Motor neuron (in vitro differentiated cells): ENCODE measurements around the gene INVS. TPM values are rescaled to one million over a fixed set of nuclear protein-coding genes. Genes with fewer than 3 reads are reported as not detected.
"Not testable (repeated sequence)": the region's sequence is repeated elsewhere in the genome, so short reads cannot be mapped to it uniquely, and the experiment has no call there.

Source experiments
- ATAC-seq, 8 experiments: fragments of 200-7000 bp; cut with Tn5 transposase; replicated peaks in 6 of 8; 2 replicates each; pipeline ENCODE4 v1.8.0; 2021; ENCODE audit warnings: mild to moderate bottlenecking in 8 of 8, moderate library complexity in 8 of 8
- H3K27ac ChIP-seq, 2 donors: fragments of 250-450 bp; sonication (Bioruptor Pico); 2 replicates each; pipeline ENCODE4 v1.9.0; 2021; ENCODE audit warnings: antibody characterized with exemption in 2 of 2, mild to moderate bottlenecking in 2 of 2, moderate library complexity in 1 of 2
- H3K4me1 ChIP-seq, 2 donors: fragments of 250-450 bp; sonication (Bioruptor Pico); replicated peaks in 1 of 2; 2 replicates each; pipeline ENCODE4 v1.6.1; 2021; ENCODE audit warnings: antibody characterized with exemption in 2 of 2, mild to moderate bottlenecking in 2 of 2, moderate library complexity in 1 of 2
- H3K4me3 ChIP-seq, 5 donors: fragments of 250-450 bp; sonication (Bioruptor Pico); 2 replicates each; pipeline ENCODE4 v1.9.0; 2021; ENCODE audit warnings: antibody characterized with exemption in 5 of 5, mild to moderate bottlenecking in 5 of 5, moderate library complexity in 4 of 5
- WGBS, 10 experiments: fragments of 450-650 bp; shearing (Covaris generic); methylation state at CpG; one replicate each; pipeline ENCODE4 v1.0.0; 2022; 5-methylcytosine and 5-hydroxymethylcytosine counted together
- in situ Hi-C, 9 experiments: fragments of 400-800 bp; cut with MboI; loops; one replicate each; pipeline ENCODE4 v1.15.0; 2021; ENCODE audit warnings: low sequenced_read_pairs in 9 of 9, low pct_unique_long_range_greater_than_20kb in 2 of 9; ENCODE audit not compliant: unreplicated experiment in 9 of 9
- total RNA-seq, 8 experiments: library from RNA; unstranded; fragments of 300-600 nt; gene quantifications; 2 replicates each; pipeline versions ENCODE4 v1.2.3 to v1.2.4, GENCODE V29; 2022

The INVS gene
- total RNA-seq, 8 experiments from 2014 or later = 9.5 to 23.8 (median 13.8) TPM

DNA sequence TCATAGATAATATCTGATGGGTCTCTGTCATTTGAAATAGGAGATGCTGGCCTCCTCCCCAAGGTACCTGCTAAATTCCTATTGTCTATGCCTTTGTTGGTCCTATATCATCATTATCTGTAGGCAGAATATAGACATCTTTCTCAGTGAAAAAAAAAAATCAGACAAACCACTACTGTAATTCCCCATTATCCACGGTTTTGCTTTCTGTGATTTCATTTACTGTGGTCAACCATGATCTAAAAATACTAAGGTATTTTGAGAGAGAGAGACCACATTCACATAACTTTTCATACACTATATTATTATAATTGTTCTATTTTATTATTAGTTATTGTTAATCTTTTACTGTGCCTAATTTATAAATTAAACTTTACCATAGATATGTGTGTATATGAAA, 122.5 kb downstream of the INVS start:
- WGBS, 10 experiments = 0 to 100% (median 86%) methylated on average over 1 of the region's 1 CpG; no CpG with 5 or more reads in 3 of the 10 experiments
- in situ Hi-C loops = loop anchor here in 3 of 9 experiments (25.0 kb wide), 2 partner anchors 184 to 1059 kb away; no protein-coding TSS in a partner anchor
- no peaks in the 10 kb centered on the region for H3K4me1 ChIP-seq
- no peak overlapping the region for H3K27ac ChIP-seq
- no peak overlapping the region for H3K4me3 ChIP-seq
- no peak for ATAC-seq

DNA sequence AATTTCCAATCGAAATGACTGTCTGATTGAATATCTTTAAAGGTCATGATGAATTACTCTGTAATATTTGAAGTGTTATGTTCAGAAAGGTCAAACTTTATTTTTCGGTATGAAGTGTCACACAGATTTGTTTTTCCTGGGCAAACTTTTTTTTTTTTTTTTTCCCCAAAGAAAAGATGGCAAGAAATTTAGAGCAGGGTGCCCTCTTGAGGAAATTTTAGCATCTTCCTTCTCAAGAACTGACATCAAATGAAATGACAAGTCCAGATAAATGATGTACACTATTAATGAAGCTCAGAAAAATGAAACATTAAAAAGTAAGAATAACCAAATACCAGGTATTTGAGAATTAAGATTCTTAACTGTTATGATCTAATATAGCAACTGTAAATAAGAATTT, 123.6 kb downstream of the INVS start:
- ATAC-seq = no peak
- 0 to 70% (median 45%) methylated on average over 1 to 2 of the region's 2 CpGs for WGBS, 10 experiments
- in situ Hi-C loops = loop anchor here in 3 of 9 experiments (25.0 kb wide), 2 partner anchors 185 to 1060 kb away; no protein-coding TSS in a partner anchor
- H3K4me1 ChIP-seq = no peaks in the 10 kb centered on the region
- no peak overlapping the region for H3K4me3 ChIP-seq
- H3K27ac ChIP-seq = no peak overlapping the region

DNA sequence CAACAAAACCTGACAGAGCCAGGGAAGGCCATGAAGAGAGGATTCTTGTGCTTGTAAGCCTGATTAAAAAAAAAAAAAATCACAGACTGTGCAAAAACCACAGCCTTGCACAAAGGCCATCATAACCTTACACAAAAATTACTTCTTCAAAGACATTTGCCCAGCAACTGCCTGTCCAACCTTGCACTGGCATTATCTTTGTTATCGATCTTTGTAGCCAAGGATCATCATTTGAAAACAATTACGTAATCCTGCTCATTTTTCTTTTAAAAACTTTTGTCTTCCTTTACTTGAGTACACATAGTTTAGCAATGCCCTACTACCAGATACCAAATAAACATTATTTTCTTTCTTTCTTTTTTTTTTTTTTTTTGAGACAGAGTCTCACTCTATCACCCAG, 128.6 kb downstream of the INVS start:
- no peak for ATAC-seq
- no peak overlapping the region for H3K4me3 ChIP-seq
- in situ Hi-C loops = no loop called here
- no peaks in the 10 kb centered on the region for H3K4me1 ChIP-seq
- no peak overlapping the region for H3K27ac ChIP-seq
- WGBS, 10 experiments = 76 to 100% (median 91%) methylated on average over 1 to 2 of the region's 2 CpGs

DNA sequence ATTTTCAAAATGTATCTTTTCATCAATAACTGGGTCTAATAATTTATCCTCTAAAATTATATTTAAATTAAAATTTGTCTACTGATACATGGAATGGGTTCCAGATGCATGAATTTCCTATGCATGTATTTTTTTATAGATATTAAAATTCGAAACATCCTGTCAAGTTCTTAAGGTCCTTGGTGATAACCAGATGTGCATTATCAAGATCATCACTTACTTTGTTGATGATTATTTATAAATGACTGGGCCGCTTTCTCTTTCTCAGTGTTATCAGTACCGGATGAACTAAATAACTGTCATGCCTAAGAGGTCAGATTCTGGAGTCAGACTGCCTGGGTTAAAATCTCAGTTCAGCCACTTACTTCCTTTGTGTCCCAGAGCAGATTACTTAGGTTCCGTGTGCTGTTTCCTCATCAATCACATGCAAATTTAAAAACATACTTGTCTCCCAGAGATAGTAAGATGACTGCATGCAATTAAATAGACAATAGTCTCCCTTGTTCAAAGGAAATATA, 129.4 kb downstream of the INVS start:
- in situ Hi-C loops = no loop called here
- no peak for ATAC-seq
- Histone ChIP-seq H3K4me3 (no peak overlapping the region), H3K27ac (no peak overlapping the region), H3K4me1 (no peaks in the 10 kb centered on the region)
- WGBS, 10 experiments = 17 to 100% (median 76%) methylated on average over 1 to 4 of the region's 4 CpGs

DNA sequence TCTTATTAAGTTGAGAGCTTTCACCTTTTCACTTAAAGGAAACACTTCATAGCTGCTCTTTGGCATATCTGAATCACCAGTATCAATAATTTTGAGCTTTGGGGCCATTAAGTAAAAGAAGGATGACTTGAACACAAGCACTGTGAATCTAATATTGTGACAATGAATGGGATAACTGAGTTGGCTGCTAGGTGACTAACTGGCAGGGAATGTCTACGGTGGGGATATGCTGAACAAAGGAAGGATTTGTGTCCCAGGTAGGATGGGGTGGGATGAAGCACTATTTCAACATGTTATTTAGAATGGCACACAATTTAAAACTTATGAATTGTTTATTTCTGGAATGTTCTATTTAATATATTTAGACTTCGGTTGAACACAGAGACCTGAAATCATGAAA, 130.1 kb downstream of the INVS start:
- no peak overlapping the region for H3K4me3 ChIP-seq
- WGBS, 10 experiments = 80 to 100% (median 97%) methylated on average over 2 of the region's 2 CpGs; no CpG with 5 or more reads in 2 of the 10 experiments
- H3K4me1 ChIP-seq = no peaks in the 10 kb centered on the region
- in situ Hi-C loops = no loop called here
- ATAC-seq = no peak
- H3K27ac ChIP-seq = no peak overlapping the region

DNA sequence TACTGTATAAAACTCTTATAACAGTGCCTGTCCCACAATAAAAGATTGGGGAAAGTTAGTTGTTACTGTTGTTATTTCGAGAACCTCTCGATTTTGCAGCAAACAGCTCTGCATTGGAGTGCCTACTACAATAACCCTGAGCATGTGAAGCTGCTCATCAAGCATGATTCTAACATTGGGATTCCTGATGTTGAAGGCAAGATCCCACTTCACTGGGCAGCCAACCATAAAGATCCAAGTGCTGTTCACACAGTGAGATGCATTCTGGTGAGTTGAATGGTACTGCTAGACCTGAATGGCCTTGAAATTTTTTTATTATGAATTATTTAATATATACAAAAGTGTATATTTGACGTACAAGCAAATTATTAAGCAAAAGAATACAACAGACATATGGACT, 130.5 kb downstream of the INVS start:
- in situ Hi-C loops = no loop called here
- ATAC-seq = no peak
- 80 to 100% (median 94%) methylated on average over 1 to 3 of the region's 3 CpGs for WGBS, 10 experiments
- Histone ChIP-seq H3K4me1 (no peaks in the 10 kb centered on the region), H3K4me3 (no peak overlapping the region), H3K27ac (no peak overlapping the region)

DNA sequence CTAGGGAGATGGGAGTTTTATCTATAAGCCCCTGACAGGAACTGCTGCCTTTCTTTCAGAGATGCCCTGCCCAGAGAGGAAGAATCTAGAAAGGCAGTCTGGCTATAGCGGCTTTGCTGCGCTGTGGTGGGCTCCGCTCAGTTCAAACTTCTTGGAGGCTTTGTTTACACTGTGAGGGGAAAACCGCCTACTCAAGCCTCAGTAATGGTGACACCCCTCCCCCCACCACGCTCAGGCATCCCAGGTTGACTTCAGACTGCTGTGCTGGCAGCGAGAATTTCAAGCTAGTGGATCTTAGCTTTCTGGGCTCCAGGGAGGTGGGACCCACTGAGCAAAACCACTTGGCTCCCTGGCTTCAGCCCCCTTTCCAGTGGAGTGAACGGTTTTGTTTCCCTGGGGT, 137.9 kb downstream of the INVS start:
- H3K27ac ChIP-seq, in situ Hi-C loops, H3K4me1 ChIP-seq, H3K4me3 ChIP-seq, ATAC-seq: not testable (repeated sequence)
- WGBS, 10 experiments = 60 to 100% (median 100%) methylated on average over 1 to 5 of the region's 7 CpGs; no CpG with 5 or more reads in 3 of the 10 experiments

DNA sequence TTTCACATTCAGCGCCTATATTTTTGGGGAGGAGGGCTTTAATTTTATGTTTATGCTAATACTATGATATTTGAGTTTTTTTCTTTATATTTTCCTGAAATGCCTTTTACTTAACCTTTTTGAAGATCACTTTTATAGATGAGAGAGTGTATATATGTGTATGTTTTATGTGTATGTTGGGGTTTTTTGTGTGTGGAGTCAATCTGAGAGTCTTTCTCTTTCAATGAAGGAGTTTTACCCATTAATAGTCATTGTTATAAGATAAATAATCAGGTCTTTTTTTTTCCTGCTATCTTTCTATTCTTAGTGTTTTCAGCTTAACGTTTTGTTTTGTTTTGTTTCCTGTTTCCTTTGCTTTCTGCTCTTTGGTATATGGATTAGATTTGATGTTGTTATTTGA, 141.5 kb downstream of the INVS start:
- ATAC-seq = no peak
- no peaks in the 10 kb centered on the region for H3K4me1 ChIP-seq
- WGBS, 10 experiments = 82 to 100% (median 91%) methylated on average over 1 to 2 of the region's 2 CpGs
- H3K4me3 ChIP-seq = no peak overlapping the region
- in situ Hi-C loops = no loop called here
- H3K27ac ChIP-seq = no peak overlapping the region

DNA sequence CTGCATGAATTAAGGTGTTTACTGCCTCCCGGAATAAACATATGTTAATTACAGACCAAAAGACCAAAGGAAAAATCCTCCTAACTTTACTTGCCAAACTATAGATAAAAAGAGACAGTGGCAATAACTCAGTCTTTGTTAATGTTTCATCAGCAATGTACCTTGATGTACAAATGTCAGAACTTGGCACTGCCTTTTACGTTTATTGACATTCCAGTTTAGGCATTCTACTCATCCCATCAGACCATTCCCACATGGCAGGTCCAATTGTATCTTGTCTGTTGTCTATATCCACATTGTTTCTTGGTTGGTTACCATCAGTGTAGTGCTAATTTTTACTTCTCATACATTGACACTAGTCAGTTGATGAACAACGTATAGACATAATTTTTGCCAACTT, 168.2 kb downstream of the INVS start:
- Histone ChIP-seq H3K4me1 (no peaks in the 10 kb centered on the region), H3K27ac (no peak overlapping the region), H3K4me3 (no peak overlapping the region)
- ATAC-seq = no peak
- in situ Hi-C loops = no loop called here
- WGBS, 10 experiments = 83 to 100% (median 93%) methylated on average over 1 to 3 of the region's 3 CpGs; no CpG with 5 or more reads in 1 of the 10 experiments

DNA sequence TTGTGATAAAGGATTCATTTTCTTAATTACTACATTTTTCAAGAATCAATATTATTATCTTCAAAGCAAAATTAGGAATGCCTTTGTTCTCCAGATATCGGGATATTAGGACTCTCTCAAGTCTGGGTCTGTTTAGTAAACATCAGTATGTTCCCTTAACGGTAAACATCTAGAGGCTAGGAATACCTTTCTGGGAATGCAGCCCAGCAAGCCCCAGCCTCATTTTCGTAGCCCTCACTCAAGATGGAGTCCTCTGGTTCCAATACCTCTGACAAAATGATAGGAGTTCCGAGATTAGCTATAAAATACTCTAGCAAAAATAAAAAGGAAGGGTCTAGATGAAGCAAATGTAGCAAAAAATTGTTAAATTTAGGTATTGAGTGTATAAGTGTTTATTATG, 169.2 kb downstream of the INVS start:
- ATAC-seq = no peak

DNA sequence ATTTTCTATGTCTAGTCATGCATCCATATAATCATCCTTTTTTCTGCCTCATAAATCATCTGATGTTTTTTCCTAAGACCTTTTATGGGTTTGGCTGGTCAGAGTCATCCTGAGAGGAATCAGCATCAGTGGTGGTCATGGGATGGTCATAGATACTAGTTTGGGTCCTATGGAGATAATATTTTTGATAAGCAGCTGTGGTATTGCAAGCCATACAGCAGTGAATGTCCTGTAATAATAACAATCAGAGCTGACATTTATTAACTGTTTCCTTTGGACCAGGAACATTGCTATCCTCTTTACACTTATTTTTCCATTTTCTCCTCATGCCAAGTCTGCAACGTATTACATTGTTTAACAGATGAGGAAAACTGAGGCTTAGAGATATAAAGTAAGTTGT, 170.6 kb downstream of the INVS start:
- Histone ChIP-seq H3K4me1 (no peaks in the 10 kb centered on the region), H3K4me3 (no peak overlapping the region), H3K27ac (no peak overlapping the region)
- in situ Hi-C loops = no loop called here
- ATAC-seq = no peak
- 83 to 100% (median 90%) methylated on average over 1 of the region's 1 CpG; no CpG with 5 or more reads in 1 of the 10 experiments for WGBS, 10 experiments

More for the DNA sequence above, 169.2 kb downstream of the INVS start:
- in situ Hi-C loops = no loop called here
- no peaks in the 10 kb centered on the region for H3K4me1 ChIP-seq
- no peak overlapping the region for H3K4me3 ChIP-seq
- WGBS, 10 experiments = 80 to 100% (median 96%) methylated on average over 1 to 4 of the region's 4 CpGs; no CpG with 5 or more reads in 1 of the 10 experiments
- no peak overlapping the region for H3K27ac ChIP-seq

DNA sequence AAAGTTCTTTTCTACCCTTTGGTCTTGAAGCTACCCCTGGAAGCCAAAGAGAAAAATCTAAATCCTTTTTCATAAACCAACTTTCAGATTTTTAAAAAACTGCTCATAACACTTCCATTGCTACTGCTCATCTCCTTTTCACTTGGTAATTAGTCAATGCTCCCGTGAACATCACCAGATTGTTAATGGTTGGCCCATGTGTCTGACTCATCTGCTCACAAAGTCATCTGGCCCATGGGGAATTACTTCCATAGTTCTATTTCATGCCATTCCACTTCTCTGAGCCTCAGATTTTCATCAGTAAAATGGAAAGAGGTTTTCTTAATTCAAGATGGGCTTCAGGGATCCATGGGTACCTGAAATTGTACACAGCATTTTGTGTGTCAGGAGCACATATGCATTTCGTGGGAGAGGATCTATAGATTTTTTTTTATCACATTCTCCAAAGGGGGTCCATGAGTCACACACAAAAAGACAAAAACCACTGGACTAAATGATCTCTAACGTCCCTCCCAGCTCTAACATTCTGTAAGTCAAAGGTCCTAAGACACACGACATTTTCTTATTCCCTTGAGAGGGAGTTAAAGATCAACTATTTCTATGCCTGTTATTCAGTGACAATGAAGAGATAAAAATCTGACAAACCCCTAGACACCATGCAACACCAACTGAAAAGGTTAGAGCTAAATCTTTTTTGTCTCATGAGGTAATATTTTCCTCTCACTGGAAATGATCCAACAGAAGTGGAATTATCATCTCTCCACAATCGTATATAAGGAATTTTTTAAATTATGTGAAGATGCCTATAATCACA, 178.3 kb downstream of the INVS start:
- peak in 6 of 8 experiments; percentile 37 to 65 (median 47) for ATAC-seq
- WGBS, 10 experiments = 22 to 60% (median 43%) methylated on average over 1 to 5 of the region's 5 CpGs; no CpG with 5 or more reads in 3 of the 10 experiments
- no peak overlapping the region for H3K4me3 ChIP-seq
- no peaks in the 10 kb centered on the region for H3K4me1 ChIP-seq
- in situ Hi-C loops = no loop called here
- H3K27ac ChIP-seq = no peak overlapping the region

DNA sequence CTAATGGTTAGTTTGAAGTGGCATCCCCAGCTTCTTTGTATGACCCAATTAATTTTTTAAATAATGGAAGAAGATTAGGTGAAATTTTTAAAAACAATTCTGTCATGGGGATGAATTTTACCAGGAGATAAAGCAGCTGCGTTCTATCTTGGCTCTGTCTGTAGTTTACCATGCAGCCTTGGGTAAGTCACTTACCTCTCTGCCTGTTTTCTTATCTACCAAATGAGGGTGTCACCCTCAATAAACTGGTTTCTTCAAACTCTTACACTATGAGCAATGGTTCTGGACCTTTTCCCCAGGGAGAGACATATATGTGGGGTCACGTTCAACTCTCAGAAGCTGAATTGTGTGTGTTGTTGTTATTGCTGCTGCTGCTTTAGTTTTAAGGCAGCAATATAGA, 182.0 kb downstream of the INVS start:
- ATAC-seq = no peak
- Histone ChIP-seq H3K27ac (no peak overlapping the region), H3K4me1 (no peaks in the 10 kb centered on the region), H3K4me3 (no peak overlapping the region)
- in situ Hi-C loops = no loop called here
- 63 to 100% (median 100%) methylated on average over 1 to 2 of the region's 2 CpGs; no CpG with 5 or more reads in 1 of the 10 experiments for WGBS, 10 experiments
